GM20000 (cell line): Measurements from ENCODE around the gene FRMD6.

Experiments
- DNase-seq: peaks from one replicate; pipeline ENCODE4 v3.0.0; 2012; ENCODE audit warnings: low spot score
- CTCF ChIP-seq: IDR thresholded peaks from 2 replicates; pipeline ENCODE4 v1.5.1; 2012; ENCODE audit warnings: mild to moderate bottlenecking, control low read depth; ENCODE audit errors: extremely low read depth, missing control alignments

Gene FRMD6

GRCh38 chr14:51619561-51619960 lies 32.1 kb upstream of the FRMD6 start:
- TF ChIP-seq CTCF, result no peak
- no peak for DNase-seq

- TF ChIP-seq CTCF, result no peak
- DNase-seq, result no peak
These were observed 31.7 kb upstream of the FRMD6 start for GRCh38 chr14:51620056-51620455.

GRCh38 chr14:51621654-51622053 lies 30.1 kb upstream of the FRMD6 start:
- TF ChIP-seq CTCF, result no peak
- no peak for DNase-seq

GRCh38 chr14:51622376-51622775 lies 29.3 kb upstream of the FRMD6 start:
- DNase-seq, result no peak
- TF ChIP-seq CTCF, result no peak

- TF ChIP-seq CTCF, result no peak
- no peak for DNase-seq
These were observed 26.6 kb upstream of the FRMD6 start for GRCh38 chr14:51624955-51625569.

GRCh38 chr14:51626185-51626584 lies 25.5 kb upstream of the FRMD6 start:
- no peak for DNase-seq
- TF ChIP-seq CTCF, result no peak

- no peak for DNase-seq
- no peak for TF ChIP-seq CTCF
These were observed 24.9 kb upstream of the FRMD6 start for GRCh38 chr14:51626788-51627187.
